Keratinocyte (primary cell): ENCODE data around the gene CDC14B.

ENCODE experiments used
- CTCF ChIP-seq, 3 experiments: IDR thresholded peaks in 1 of 3; conservative IDR thresholded peaks in 1 of 3; optimal IDR thresholded peaks in 1 of 3; 2 replicates in 2 of 3; 3 replicates in 1 of 3; pipeline versions ENCODE3 to v1.5.1; 2011; ENCODE audit warnings: low read length in 3 of 3, mild to moderate bottlenecking in 3 of 3, moderate library complexity in 2 of 3, control low read depth in 1 of 3, inconsistent platforms in 1 of 3; ENCODE audit not compliant: insufficient read depth in 2 of 3; ENCODE audit errors: extremely low read depth in 1 of 3
- EZH2 ChIP-seq: IDR thresholded peaks from one replicate; pipeline ENCODE4 v1.6.1; 2012; ENCODE audit warnings: inconsistent platforms, mild to moderate bottlenecking, low read length, moderate library complexity

GRCh38 chr9:96514800-96515158, 104.9 kb downstream of the CDC14B start:
- no peak for TF ChIP-seq CTCF (optimal IDR thresholded peaks at IDR 0.05 in 1 of 3, IDR thresholded peaks at IDR 0.05 in 1 of 3, conservative IDR thresholded peaks at IDR 0.05 in 1 of 3; ENCODE audit: extremely low read depth in 1 of 3, insufficient read depth in 2 of 3, low read length in 3 of 3)
- TF ChIP-seq EZH2, result no peak
